Activated CD8-positive, alpha-beta memory T cell treated with anti-CD3 and anti-CD28 coated beads, Interleukin-2, amount 50 U/mL, for 4 hours (primary cell): ENCODE data around the gene TXNRD2.

ENCODE experiments used
- DNase-seq: peaks from one replicate; pipeline ENCODE4 v3.0.0-alpha.2; 2020

The TXNRD2 gene

GRCh38 chr22:19873138-19873959, 68.3 kb downstream of the TXNRD2 start:
- peak; percentile 12 for DNase-seq

DNA sequence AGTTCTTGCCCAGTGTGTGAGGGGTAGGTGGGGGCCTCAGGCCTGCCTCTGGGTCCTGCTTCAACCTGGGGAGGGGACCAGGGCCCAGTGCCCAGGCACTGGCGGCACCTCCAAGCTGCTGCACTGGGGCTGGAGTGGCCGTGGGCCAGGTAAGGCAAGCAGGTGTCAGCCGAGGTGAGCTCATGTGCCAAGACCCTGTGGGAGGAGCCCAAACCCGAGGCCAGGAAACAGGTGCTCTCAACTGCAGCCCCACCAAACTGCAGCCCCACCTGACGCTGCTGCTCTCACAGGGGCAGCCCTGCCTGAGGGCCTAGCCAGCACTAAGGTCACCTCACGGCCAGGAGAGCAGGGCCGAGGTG, 68.9 kb downstream of the TXNRD2 start:
- DNase-seq, result no peak

DNA sequence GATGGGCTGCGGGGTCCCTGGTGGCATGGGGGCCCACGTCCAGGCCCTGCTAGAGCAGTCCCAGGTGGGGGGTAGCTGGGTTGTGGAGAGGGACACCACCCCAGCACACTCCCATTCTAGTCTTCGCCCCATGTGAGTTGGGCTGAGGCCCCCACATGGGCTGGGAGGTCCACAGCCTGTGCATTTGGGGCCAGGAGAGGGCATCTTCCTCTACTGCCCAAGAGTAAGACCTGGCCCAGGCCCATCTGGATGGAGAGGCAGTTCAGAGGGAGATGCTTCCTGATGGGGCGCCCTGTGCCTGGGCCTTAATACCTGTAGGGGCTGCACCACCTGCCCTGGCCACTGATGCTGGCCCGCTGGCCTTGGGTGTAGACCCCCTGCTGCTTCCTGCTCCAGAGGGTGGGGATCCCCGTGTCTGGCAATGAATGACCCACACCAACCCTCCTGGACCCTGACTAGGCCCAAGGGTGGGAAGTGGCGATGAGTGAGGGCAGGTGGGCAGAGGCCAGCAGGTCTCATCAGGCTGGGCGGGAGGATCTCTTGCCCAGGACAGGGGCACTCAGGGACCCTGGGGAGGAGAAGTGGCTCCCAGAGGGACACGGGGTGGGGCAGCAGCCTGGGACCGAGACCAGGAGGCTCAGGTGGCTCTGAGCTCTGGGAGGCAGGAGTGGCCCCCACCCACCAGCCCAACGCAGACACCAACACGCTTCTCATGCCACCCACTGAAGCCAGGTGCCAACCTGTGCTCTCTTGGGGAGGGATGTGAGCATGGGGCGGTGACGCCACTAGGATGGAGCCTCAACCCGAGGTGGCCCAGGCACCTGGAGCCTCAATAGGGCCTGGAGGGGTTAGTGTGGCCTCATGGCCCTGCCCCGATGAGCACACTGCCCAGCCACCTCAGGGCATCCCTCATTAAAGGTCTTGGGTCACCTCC, 69.5 kb downstream of the TXNRD2 start:
- peak; percentile 14 for DNase-seq

DNA sequence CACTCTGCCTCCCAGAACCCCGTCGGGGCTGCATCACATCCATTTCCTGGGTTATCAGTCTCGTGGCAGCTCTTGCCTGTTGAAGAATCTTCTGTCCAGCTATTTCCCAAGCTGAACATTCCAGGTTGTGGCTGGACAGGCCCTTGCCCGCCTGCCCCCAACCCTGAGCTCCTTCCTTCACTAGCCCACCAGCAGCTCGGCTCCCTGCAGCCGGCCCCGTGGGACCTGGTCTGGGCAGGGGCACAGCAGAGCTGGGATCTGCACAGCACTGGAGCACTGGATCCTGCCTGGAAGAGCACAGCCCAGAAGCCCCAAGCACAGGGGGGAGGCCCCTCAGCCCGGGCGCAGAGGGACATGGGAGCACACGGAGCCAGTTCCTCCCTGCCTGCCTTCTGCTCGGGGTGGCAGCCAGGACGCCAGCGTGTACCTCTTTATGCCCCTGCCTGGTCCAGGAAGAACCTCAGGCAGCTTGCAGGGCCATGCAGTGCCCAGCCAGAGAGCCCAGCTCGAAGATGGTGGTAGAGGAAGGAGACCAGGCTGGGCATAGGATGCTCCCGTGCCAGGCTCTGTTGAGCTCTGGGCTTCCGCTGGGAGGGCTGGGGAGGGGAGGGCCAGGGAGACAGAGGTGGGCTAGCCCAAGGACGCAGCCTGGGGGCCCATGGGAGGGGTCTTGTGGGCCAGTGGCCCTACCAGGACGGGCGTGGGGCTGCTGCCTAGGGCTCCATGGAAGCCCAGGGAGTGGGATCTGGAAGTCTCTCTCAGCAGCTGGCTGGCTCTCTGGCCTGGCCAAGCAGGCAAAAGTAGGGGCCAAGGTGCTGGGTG, 70.4 kb downstream of the TXNRD2 start:
- DNase-seq, result peak; percentile 14

- no peak for DNase-seq
Measured at GRCh38 chr22:19870153-19871022, 71.2 kb downstream of the TXNRD2 start.

DNA sequence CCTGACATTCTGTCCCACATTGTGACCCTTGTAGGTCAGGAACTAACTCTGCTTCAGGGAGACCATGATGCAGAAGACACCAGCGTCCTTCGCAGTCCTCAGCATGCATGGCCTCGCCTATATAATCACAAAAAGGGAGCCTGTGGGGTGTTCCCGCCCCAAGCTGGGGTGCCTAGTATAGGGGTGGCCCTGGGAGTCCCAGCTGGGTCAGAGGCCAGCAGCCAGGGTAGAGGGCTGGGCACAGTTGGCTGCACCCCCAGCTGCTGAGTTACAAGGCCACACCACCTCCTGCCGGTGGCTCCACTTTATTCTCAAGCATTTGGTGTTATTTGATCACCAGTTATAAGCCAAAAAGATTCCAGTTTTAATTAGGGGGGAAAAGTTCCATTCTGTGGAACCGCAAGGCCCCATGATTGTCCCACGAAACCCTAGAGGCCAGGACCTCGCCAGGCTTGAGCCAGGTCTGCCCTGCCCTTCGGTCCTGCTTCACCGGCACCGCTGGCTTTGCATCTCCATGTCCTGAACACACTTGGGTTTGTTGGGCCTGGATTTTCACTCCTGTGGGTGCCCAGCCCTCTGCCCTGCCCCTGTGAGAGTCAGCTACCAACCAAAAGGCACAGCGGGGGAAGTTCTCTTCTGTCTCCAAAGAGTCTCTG, 72.0 kb downstream of the TXNRD2 start:
- DNase-seq, result no peak

DNA sequence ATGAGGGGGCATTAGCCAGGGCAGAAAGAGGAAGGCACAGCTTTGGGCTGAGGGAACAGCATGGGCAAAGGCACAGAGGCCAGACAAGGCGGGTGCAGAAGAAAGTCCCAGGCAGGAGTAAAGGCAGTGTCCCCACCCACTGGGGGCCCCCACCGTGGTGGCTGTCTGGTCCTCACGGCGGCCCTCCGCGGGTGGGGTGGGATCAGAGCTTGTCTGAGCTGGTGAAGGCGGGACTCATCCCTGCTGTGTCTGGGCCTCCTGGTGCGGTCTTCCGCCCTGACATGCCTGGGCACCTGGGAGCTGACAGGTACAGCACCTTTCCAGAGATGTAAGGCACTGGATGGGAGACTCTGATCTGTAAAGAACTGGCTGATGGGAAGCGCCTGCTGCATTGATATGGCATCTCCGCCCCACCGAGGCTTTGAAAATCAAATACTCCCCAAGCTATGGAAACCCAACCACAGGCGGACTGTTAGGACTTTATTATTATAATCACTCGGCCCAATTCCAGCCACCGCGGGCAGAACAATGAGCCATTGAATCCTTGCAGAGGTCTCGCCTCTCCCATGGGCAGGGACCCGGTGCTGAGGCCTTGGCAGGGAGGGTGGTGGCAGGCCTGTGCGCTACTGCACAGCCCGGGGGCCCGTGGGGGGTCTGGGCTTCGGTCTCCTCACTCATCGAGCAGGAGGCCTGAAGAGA, 72.7 kb downstream of the TXNRD2 start:
- no peak for DNase-seq

GRCh38 chr22:19868333-19868732, 73.3 kb downstream of the TXNRD2 start:
- DNase-seq, result no peak

- no peak for DNase-seq
Measured at GRCh38 chr22:19867617-19868016, 74.0 kb downstream of the TXNRD2 start.

GRCh38 chr22:19866665-19867009, 75.0 kb downstream of the TXNRD2 start:
- no peak for DNase-seq

GRCh38 chr22:19865141-19865829, 76.3 kb downstream of the TXNRD2 start:
- DNase-seq, result no peak

DNA sequence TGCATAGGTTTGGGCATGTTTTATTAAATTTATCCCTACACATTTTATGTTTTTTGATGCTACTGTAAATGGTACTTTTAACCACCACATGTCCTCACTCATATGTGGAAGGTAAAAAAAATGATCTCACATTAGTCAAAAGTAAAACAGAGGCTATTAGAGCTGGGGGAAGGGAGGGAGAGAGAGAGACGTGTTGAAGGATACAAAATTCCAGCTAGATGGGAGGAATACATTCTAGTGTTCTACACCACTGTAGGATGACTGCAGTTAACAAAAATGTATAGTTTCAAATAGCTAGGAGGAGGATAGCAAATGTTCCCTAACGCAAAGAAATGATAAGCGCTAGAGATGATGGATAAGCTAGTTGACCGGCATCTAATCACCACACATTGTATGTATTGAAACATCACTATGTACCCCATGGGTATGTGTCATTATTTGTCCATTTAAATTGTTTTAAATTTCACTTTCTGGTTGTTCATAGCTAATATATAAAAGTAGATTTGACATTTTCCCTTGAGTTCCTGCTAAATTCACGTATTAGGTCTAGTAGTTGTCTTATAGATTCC, 77.0 kb downstream of the TXNRD2 start:
- no peak for DNase-seq

DNA sequence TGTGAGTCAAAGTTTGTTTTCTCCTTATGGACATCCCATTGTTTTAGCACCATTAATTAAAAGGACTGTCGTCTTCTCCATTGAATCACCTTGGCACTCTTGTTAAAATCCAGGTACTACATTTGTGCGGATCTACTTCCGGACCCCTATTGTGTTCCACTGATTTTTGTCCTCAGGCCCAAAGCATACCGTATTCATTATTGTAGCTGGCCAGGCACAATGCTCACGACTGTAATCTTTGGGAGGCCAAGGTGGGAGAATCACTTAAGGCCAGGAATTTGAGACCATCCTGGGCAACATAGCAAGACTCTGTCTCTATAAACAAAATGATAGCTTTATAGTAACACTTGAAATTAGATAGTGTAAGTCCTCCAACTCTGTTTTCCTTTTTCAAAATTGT, 78.0 kb downstream of the TXNRD2 start:
- DNase-seq, result no peak

- no peak for DNase-seq
Measured at GRCh38 chr22:19862619-19863246, 78.9 kb downstream of the TXNRD2 start.

DNA sequence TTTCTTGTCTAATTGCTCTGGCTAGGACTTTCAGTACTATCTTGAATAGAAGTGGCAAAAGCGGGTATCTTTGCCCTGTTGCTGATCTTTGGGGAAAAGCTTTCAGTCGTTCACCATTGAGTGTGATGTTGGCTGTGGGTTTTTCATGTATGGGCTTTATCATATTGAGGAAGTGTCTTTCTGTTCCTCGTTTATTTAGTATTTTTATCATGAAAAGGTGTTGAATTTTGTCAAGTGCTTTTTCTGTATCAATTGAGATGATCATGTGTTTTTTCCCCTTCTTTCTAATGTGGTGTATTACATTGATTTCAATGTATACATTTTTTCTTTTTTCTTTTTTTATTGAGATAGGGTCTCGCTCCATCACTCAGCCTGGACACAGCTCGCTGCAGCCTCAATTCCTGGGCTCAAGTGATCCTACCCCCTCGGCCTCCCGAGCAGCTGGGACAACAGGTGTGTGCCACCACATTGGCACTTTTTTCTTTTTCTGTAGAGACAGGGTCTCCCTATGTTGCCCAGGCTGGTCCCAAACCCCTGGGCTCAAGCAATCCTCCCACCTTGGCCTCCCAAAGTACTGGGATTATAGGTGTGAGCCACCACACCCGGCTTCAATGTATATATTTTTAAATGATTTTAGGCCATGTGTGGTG, 81.6 kb downstream of the TXNRD2 start:
- DNase-seq, result no peak

- DNase-seq, result no peak
Measured at GRCh38 chr22:19857382-19857781, 84.2 kb downstream of the TXNRD2 start.

DNA sequence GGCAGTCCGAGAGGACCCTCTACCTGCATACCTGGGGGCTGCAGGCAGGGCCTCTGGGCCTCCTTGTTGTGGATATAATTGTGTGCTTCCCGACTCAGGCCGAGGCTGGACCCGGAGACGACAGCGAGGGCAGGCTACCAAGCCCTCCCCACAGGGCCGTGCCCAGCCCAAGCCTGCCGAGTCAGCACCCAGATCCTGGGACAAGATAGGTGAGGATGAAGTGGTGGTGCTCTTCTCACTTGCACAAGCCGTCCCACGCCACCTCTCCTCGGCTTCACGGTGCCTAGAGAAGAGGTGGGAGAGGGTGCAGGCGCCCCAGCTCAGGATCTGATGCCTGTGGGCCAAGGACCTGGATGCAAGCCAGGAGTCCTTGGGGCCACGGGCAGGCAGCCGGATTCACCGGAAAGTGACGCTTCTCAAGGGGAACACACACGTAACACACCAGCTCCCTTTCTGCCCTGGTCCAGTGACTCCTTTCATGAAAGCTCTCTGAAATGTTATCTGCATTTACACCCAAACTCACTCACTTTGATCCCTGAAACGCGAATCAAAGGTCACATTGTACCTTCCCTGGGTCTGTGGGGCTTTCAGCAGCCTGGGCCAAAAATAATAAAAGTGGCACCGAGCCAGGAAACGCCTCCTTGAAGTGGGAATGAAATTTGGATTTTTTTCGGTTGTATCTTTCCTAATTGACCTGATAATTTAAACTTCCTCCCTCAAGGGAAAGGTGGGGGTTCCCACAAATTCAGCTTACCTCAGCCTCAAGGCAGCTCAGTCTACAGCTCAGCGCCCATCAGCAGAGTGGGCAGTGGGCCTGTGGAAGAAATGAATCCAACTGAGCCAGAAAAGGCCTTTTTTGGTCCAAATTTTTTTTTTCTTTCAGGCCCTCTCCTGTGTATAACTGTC, 85.9 kb downstream of the TXNRD2 start:
- DNase-seq, result peak; percentile 46
